NK-92 (cell line): Measurements from ENCODE around the gene MEGF10.

Experiments
- DNase-seq: peaks from one replicate; lab custom pipeline; 2025; ENCODE audit not compliant: unreplicated experiment; lab: John Stamatoyannopoulos, UW

The MEGF10 gene

GRCh38 chr5:127367029-127367428 is 76.4 kb downstream of the MEGF10 start:
- DNase-seq = no peak

DNA sequence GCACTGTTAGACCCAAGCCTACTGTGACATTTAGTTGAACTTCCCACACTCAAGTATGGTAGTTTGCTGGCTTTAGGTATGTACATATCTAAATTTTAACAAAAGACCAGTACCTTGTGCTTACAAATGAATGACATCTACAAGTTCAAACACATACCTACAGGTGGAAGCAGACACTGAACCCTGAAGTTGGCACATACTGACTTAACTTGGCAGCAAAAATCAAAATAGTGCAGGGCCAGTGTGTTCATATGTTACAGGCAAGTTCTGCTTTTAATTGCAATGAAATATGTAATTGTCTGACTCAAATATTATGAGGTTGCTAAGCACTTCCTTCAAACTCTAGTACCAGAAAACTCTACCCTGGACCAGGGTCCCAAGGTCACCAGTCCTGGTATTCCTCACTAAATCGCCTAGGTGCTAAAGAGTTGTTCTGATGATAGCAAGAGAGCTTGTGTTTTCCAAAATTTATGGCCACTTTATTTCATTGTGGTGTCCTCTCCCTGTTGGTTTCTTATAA is 77.4 kb downstream of the MEGF10 start:
- DNase-seq = no peak

- DNase-seq = no peak
Observed at GRCh38 chr5:127369796-127370195, 79.2 kb downstream of the MEGF10 start.

DNA sequence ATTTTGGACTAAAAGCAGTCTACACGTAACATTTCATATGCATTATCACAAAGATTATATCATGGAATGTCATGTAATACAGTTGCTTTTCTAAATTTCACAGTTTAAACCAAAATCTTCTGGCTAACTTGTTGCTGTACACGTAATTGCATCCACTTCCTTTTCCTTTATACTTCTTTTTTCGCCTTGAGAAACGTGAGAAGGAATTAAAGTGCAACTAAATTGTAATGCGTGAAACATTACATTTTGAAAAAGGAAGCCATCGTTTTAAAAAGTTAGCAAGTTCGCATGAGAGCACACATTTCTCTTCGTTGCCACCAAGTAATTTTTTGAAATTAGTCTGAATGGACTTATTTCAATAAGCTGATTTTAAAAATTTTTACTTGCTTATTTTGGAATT is 80.0 kb downstream of the MEGF10 start:
- DNase-seq = no peak

DNA sequence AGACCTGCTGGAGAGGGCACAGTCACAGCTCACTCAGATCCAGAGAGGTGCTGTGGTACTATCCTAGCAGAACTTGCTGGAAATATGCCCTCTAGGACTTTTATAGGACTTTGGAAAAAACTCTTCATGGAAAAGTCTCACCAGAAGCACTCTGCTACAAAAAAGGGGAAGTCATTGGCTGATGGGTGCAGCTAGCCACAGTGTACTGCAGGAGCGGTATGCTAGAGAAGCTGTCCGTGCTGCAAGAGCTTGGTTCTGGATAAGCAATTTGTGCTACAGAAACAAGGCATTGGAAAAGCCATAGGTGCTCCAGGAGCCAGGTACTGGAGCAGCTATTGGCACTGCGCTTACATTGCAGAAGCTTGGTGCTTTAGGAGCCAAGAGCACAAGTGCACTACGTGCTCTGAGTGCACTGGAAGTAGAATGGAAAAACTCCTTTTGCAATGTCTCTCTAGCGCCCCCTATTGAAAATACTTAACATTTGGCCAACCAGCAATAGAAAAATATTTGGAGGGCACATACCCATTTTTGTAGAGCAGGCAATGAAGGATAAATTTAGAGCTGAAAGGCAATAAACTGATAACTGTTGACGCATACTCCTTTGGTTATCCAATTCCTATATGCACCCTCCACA is 83.4 kb downstream of the MEGF10 start:
- no peak for DNase-seq

- DNase-seq = no peak
Observed at GRCh38 chr5:127375124-127375523, 84.5 kb downstream of the MEGF10 start.

- no peak for DNase-seq
Observed at GRCh38 chr5:127375544-127376091, 85.0 kb downstream of the MEGF10 start.

DNA sequence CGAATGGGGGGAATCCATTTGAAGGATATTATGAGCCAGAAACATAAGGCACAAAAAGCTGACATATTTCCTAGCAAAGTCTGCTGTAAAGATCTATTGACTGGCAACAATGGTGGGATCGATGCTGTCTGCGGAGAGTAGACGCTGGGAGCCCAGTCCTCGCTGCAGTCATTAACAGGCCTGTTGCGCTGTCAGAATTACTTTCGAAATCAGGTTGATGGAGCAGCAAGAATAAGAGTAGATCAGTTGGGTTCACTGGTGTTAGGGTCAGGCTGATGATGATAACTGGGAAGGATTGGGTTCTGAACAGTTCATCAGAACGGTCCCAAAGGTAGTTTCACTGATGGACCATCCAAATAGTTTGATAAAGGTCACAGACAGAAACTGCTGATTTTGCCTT is 87.1 kb downstream of the MEGF10 start:
- no peak for DNase-seq

DNA sequence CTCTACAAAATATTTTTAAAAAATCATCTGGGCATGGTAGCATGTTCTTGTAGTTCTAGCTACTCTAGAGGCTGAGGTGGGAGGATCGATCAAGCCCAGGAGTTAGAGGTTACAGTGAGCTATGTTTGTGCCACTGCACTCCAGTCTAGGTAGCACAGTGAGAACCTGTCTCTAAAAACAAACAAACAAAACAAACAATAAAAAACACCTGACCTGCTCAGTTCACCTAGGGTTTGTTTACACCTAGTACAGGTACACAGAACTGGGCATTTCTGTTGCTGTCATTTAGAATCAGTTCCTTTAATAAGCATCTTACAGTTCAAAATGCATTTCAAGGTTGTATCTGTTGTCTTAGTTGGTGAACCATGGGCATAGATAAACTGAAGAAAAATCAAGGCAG is 95.3 kb downstream of the MEGF10 start:
- DNase-seq = no peak

DNA sequence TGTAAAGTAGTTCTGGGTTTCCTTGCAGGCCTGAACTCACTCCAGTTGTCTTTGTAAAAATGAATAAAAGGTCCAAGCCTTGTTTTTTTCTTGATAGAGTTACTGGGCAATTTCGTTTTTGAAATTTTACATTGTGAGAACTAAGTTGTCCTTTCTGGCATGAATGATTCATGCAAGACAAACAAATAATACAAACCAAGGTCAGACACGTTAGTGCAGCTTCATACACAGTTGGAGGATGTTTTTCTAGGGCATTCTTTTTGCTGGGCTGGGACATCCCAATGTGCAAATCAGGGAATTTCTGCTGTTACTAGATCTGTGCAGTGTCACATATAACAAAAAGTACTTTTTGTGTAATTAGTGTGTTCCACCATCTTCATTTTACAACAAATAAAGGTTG is 96.0 kb downstream of the MEGF10 start:
- no peak for DNase-seq

DNA sequence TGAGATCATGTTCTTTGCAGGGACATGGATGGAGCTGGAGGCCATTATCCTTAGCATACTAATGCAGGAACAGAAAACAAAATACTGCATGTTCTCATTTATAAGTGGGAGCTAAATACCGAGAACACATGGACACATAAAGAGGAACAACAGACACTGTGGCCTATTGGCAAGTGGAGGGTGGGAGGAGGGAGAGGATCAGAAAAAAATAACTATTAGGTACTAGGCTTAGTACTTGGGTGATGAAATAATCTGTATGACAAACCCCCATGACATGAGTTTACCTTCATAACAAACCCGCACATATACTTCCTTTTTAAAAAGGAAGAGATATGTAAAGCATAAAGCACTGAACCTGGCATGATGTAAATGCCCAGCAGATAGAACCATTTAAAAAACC is 99.0 kb downstream of the MEGF10 start:
- no peak for DNase-seq

- DNase-seq = no peak
Observed at GRCh38 chr5:127392762-127393161, 102.2 kb downstream of the MEGF10 start.

- DNase-seq = no peak
Observed at GRCh38 chr5:127396490-127397155, 106.0 kb downstream of the MEGF10 start.

DNA sequence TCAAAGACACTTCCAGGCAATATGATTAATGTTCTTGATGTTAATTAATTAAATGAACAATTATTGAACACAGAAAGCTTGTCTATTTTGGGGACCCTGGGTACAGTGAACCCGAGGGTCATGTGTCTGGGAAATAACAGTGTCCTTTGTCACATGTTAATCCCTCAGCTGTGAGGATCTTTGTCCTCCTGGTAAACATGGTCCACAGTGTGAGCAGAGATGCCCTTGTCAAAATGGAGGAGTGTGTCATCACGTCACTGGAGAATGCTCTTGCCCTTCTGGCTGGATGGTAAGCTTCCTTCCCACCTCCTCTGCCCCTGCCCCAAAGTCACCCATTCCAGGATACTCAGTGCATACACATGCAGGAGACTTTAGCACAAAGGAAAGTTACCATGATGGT is 107.9 kb downstream of the MEGF10 start:
- no peak for DNase-seq

- no peak for DNase-seq
Observed at GRCh38 chr5:127399068-127399467, 108.5 kb downstream of the MEGF10 start.

DNA sequence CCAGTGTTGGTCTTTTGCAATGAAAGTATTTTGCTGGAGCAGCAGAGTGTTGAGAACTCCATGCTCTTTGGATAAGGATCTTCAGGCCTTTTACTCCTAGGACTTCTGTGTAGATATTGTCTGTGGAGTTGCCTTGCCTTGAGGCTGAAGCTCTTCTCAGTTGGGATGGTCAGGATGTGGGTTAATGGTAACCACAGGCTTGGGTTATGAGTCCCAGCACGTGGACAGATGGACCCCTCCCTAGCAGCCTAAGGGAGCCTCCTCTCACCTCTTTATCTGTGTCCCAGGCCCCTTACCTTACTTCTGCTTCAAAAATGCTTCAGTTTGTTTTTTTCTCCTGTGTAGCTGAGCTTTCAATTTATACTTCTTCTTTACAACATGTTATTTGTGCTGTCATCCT is 109.9 kb downstream of the MEGF10 start:
- no peak for DNase-seq

- DNase-seq = no peak
Observed at GRCh38 chr5:127400946-127401670, 110.5 kb downstream of the MEGF10 start.

DNA sequence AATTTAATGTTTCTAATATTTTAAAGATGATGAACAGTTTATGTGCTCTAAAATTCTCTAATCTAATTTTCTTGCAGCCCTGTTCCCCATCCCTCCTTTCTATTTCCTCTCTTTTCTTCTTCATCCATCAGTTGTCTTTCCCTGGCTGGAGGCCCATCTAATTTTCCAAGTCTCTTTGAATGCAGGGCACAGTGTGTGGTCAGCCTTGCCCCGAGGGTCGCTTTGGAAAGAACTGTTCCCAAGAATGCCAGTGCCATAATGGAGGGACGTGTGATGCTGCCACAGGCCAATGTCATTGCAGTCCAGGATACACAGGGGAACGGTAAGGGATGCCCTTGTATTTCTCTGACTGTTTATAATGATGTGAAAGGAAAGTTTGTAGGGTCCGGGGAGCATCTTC is 111.8 kb downstream of the MEGF10 start:
- DNase-seq = no peak

DNA sequence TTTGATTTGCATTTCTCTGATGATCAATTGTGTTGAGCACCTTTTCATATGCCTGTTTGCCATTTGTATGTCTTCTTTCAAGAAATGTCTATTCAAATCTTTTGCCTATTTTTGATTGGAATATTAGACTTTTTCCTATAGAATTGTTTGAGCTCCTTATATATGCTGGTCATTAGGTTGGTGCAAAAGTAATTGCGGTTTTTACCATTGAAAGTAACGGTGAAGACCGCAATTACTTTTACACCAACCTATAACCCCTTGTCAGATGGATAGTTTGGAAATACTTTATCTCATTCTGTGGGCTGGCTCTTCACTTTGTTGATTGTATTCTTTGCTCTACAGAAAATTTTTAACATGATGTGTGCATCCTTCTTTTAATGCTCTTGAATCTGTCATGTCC is 113.6 kb downstream of the MEGF10 start:
- no peak for DNase-seq

DNA sequence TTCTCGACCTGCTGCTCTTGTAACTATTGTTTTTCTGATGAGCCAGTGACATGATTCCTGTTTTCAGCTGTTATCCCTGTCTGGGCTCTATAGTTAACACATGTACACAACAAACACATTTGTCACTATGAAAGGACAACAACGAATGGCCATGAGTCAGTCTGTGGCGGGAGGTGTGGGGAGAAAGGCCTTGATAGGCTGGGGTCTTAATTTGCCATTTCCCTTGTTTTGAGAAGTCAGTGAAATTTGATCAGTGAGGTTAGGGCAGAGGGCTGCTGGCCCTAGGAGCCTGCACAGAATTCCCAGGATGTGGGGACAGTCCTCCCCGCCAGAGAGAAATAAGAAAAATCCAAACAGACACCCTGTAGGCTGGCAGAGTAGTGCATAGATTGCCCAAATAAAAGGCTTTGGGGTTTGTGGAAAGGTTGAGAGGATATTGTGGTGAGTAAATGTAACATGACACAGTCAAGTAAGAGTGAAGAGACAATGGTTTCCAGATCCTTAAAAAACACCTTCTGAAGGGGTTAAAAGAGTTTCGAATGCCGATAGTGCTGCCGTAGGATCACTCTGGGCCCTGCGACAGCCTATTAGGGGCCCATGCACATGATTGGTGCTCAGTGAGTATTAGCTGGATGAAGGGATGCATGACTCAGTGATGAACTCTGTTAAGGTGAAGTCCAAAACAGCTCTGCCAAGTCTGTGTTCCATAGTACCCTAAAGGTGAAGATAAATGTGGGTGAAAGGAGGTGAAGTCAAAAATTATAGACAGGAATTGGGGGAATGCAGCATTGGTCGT is 115.9 kb downstream of the MEGF10 start:
- DNase-seq = no peak
